Fibroblast of the conjunctiva (primary cell): Measurements from ENCODE around the gene TGFBR1.

ENCODE experiments used
- DNase-seq: peaks from one replicate; pipeline ENCODE4 v3.0.0-alpha.2; 2010; ENCODE audit warnings: low read depth

TGFBR1 gene

GRCh38 chr9:99171225-99172123 is 66.6 kb downstream of the TGFBR1 start:
- no peak for DNase-seq

GRCh38 chr9:99172124-99173091 is 67.5 kb downstream of the TGFBR1 start:
- no peak for DNase-seq

DNA sequence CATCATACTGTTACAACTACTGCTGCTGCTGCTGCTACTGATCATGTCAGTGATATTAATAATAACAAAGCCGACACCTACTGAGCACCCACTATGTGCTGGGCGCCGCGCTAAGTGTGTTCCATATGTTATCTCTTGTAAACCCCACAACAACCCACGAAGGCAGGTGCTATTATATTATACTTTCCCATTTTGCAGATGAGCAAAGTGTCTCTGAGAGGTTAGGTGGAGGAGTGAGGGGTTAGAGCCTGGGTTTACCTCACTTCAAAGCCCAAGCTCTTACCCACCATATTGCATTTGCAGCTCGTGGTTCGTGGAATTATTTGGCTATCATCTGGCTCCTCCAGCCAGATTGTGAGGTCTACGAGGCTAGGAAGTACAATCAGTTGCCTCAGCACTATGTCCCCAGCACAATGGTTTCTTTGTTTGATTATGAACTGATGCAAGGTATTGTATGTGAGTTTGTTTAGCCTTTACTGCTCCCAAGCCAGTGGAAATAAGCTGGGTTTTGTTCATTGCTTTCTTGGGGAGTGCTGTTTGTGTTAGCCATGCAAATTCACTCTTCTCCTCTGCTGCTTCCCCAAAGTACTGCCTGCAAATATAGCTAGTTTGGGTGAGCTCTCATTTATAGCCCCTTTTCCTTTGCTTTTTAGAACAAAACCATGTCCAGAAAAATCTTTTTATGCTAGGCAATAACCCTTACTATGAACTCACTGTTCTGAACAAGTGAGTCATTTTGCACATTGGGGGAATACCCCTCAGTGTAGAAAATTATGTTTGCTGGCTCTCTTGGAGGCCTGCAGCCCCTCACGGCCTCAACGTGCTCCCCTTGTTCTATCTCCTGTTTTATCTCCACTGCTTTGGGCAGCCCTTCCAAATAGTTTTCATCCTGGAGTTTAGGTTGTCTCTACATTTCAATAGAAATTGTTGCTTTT is 68.9 kb downstream of the TGFBR1 start:
- no peak for DNase-seq

GRCh38 chr9:99176527-99177013 is 71.7 kb downstream of the TGFBR1 start:
- DNase-seq = no peak

DNA sequence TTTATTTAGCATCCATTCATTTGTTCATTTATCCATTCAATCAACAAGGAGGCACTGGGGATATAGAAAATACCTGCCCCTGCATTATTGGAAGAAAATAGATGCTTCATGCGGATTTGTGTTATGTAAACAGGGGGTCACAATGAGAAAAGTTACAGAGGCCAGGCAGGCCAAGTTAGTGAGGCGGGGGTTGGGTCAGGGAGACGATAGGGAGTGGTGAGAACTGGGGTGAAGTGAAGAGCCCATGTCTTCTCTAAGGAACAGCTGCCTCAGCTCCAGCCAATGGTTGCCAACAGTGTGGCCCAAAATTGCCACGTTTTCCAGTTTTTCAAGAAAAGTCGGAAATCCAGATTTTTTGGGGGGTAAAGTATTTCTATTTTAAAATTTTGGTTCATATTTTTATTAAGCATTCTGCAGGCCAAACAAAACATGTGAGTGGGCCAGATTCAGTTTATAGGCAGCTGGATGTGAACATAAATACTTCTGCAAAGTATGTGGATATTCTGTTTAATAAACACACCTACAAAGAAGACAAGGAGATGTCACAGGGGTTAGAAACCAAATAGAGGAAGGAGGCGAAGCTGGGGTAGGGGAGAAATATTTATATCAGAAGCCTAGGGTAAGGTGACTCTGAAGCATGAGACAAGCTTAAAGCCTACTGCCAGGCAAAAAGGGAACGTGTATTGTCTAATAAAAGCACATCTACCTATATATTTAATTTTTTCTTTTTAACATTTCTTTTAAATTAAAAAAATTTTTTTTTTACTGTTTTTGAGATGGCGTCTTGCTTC is 72.9 kb downstream of the TGFBR1 start:
- DNase-seq = no peak

DNA sequence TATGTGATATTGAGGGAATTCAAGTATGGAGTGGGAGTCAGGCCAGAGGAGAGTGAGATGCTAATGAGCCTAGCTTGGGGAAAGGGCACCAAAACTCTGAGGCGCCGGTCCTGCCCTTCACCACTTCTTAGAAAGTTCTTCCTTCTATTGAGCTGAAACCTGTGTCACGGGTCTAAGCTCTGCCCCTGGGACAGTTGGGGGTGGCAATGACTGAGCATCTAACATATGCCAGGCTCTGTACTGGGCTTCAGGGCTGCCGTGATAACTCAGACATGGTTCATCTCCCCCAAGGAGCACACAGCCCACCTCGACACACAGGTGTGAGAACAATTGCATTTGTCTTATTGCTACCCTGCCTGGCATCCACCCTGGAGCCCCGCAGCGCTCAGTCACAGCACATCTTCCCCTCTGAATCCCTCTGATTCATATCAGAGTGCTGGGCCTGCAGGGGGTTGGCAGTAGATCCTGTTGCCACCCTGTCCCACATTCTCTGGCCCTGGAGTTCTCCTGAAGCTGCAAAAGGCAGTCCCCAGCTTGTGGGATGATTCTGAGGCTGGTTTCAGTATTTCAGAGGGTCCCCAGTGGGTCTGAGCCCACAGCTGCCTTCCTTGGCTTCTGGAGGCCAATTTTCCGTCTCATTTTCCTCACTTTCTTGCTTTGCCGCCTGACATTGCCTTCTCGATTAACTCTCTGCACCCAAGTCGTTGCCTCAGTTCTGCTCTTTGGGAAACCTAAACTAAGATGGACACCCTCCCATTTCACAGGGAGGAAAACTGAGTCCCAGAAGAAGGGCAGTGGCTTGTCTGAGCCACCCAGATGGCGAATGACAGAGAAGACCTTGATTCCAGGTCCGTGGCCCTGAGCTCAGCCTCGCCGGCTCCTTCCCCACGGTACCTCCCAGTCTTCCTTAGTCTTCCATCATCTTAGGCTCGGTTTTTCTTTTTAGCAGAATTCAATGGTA is 74.3 kb downstream of the TGFBR1 start:
- DNase-seq = no peak

DNA sequence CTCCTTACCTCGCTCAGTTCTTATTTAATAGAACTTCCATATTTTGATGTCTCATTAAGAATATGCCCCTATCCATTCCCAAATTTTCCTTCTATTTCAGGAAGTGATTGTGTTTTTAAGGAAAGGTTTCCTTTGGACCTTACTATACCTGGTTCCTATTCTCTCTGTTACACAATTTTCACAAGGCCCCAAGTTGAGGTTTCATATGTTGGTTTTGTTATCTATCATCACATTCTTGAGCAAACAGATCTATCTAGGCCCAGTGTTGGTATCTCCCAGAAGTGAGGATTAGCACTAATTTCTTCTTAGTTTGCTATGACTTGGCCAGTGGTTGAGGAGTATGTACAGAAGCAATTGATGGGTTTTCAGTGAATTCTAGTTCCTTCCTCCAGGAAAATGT is 75.3 kb downstream of the TGFBR1 start:
- no peak for DNase-seq

DNA sequence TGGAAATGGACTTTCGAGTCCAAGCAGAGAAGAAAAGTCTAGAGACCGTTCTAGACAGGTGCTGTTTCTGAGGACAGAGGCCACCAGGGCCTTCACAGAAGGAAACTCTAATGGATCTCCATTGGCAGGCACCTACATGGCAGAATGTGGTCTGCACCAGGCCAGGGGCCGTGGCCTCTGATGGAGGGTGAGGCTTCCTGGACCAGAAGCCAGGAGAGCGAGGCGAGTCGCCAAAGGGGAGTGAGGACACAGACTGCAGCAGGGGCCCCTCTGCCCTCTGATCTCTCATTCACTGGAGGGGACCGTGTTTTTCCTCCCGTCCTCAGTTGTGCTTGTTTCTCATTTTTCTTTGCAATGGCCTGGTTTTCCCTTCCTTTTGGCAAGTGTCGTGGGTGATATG is 75.7 kb downstream of the TGFBR1 start:
- DNase-seq = no peak

GRCh38 chr9:99181206-99181605 is 76.3 kb downstream of the TGFBR1 start:
- no peak for DNase-seq

GRCh38 chr9:99181621-99182020 is 76.7 kb downstream of the TGFBR1 start:
- no peak for DNase-seq

- DNase-seq = no peak
These were observed 77.4 kb downstream of the TGFBR1 start for GRCh38 chr9:99182356-99182755.

- no peak for DNase-seq
These were observed 78.7 kb downstream of the TGFBR1 start for GRCh38 chr9:99183616-99184015.

DNA sequence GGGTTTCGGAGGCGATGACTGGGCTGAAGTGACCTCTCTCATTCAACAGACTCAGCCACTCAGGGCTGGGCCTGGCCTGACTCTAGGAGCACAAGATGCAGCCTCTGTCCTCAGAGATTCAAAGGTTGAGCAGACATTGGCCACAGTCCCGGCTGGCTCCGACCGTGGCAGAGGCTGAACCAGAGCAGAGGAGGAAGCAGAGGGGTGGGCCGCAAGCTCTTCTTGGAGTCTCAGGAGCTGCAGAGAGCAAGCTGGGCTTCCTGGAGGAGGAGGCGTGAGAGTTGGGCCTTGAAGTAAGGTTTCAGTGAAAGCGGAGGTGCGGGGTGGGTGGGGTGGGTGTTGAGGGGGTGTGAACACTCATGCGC is 79.2 kb downstream of the TGFBR1 start:
- no peak for DNase-seq

DNA sequence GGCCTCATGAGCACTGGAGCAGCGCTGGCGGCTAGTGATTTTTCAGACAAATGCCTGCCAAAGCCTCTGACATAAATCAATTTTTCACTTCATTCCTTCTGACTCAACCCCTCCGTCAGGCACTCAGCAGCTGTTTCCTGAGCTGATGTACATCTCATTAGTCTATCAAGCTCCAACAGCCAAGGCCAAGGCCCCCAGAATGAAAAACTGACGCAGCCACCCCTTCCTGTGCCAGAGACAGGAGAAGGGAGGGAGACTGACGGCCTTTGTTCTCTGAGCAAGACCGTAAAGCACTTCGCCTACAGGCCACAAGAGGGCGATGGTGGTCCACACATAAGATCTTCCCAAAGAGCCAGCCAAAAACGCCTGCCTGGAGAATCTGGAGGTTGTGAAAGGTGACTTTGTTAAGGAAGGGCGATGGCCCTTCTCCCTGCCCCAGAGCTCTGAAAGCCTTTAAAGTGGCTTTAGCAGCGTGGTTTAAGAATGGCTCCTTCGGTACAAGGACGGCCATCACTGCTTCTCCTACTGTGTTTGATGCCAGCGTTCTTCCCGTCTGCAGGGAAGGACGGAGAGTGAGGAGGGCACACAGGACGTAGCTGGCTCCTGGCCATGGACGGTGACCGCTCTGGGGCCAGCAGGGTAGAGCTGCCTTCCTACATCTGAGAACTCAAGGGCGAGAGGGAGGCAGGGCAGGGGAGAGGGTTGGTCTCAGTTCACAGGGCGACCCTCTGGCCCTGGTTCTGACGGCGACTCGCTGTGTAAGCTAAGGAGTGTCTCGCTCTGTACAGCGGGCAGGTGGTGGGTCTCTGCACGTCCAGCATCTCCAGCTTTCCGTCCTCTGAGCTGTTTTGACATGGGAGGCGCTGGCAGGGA is 79.8 kb downstream of the TGFBR1 start:
- peak; percentile 87 for DNase-seq

GRCh38 chr9:99185348-99185632 is 80.4 kb downstream of the TGFBR1 start:
- DNase-seq = no peak

- DNase-seq = no peak
These were observed 81.0 kb downstream of the TGFBR1 start for GRCh38 chr9:99185934-99186333.

- no peak for DNase-seq
These were observed 82.4 kb downstream of the TGFBR1 start for GRCh38 chr9:99187311-99187710.

- no peak for DNase-seq
These were observed 84.3 kb downstream of the TGFBR1 start for GRCh38 chr9:99189186-99189585.
